Measurements from ENCODE around the gene NPBWR2.

Gene NPBWR2

GRCh38 chr20:64083804-64084684, 23.3 kb downstream of the NPBWR2 start, which contains the start of gene LKAAEAR1:
Gene LKAAEAR1 (minus strand): TSS chr20:64084398. CDS start chr20:64084219, 179 bp downstream.
- DNase-seq (ENCODE audit: low read depth), result no peak

DNA sequence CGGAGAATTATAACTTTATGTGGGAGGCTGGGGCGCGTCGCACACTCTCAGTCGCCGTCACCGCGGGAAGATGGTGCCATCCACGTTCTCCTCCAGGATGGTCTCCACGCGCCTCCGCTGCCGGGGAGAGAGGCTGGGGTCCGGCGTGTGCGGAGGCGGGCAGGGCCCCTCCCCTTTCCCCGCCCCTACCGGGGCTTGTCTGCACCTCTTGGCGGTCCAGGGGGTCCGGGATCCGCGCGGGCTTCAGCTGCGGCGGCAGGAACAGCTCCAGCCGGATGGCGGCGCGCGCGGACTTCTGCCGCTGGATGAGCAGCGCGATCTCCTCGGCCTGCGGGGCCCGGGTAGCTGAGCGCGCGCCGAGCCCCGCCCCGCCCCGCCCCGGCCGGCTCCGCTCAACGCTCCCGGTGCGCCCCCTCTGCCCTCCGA, 24.0 kb downstream of the NPBWR2 start:
- peak; percentile 53 for DNase-seq (ENCODE audit: low read depth)

DNA sequence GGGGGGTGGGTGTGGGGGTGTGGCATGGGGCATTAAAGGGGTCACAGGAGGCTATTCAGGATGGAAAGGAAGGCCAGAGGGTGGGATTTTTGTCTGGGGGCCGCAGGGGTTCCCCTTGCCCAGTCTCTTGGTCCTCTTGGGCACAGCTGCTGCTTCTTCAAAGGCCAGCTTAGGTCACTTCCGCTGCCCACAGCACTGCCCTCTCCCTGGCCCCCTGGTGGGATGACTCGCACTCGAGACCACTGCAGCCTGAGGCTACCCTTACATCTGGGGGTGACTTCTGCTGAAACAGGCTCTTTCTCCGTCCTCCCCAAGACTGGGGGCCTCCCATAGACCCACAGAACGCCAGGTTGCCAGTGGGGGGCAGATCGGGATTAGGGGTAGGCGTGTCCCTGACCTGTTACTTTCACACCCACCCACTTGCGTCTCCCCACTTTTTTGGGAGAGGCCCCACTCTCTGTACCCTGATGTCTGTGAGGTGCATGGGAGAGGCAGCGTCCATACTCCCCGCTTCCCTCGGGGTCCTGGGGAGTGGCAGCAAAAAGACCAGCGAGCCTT, 24.5 kb downstream of the NPBWR2 start:
- no peak for DNase-seq (ENCODE audit: low read depth)

DNA sequence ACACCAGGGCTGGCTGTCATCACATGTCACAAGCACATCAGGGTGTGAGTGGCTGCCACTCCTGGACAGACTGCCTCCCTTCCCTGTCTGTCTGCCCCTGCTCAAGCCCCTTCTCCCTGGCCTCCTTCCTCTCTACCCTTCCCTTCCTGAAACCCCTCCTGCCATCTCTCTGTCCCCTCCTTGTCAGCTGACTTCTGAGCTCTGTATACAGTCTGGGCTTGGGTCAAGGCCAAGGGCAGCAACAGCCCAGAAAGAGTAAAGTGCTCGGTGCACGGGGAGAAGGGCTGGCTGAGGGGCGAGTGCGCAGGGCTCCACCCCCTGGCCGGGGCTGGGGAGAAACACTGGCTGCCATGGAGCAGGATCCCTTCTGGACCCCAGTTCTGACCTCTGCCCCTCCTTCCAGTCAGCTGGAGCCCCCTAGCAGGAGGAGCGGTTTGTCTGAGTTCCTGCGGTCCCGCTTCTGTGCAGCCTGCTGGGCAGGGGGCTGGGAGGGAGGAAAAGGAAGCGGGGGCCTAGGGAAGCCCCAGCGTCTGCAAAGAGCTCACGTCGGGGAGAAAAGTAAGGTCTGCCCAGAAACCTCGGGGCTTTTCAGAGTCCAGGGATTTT, 25.1 kb downstream of the NPBWR2 start:
- no peak for DNase-seq (ENCODE audit: low read depth)

- DNase-seq (ENCODE audit: low read depth), result no peak
Observed at GRCh38 chr20:64081624-64081964, 25.8 kb downstream of the NPBWR2 start.

DNA sequence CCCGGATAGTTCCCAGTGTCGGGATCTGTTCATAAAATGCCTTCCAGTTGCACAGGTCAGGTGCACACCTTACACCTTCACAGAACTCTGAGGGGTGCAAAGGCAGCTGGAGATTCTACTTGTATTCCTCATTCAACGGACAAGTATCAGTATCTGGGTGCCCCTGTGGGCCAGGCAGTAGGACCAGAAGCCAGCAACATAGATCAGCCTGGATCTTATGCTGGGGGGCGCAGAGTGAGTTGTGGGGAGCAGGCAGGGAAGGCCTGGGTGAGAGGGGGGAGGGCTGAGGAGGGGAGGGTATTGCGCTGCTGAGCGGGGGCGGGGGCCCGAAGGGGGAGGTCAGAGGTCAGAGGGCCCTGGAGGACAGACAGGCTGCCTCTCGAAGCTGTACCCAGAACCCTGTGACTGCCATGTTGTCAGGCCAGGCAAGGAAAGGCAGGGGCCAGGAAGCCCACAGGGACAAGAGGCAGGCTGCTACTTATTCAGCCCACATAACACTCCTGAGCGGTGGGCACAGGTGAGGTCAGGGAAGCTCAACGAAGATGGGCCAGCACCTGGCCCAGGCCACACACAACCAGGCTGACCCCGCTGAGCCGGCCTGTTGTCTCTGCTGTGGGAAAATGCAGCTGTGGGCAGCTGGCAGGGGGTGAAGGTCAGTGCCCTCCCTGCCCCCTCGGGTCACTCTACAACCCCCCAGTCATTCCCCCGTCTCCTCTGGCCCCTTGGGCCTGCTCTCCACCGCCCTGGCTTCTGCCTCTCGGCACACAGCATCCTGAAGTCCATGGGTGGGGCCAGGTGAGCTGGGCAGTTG, 26.3 kb downstream of the NPBWR2 start:
- DNase-seq (ENCODE audit: low read depth), result no peak

GRCh38 chr20:64080013-64080812, 27.2 kb downstream of the NPBWR2 start, which contains the start of gene OPRL1:
Gene OPRL1 (plus strand): TSS chr20:64080082. CDS start chr20:64092721, 12,639 bp downstream.
- no peak for DNase-seq (ENCODE audit: low read depth)

GRCh38 chr20:64079273-64080012, 27.9 kb downstream of the NPBWR2 start, which contains the start of gene RGS19:
Gene RGS19 (minus strand): TSS chr20:64079518. CDS start chr20:64076886, 2,632 bp downstream.
- DNase-seq (ENCODE audit: low read depth), result peak; percentile 59

DNA sequence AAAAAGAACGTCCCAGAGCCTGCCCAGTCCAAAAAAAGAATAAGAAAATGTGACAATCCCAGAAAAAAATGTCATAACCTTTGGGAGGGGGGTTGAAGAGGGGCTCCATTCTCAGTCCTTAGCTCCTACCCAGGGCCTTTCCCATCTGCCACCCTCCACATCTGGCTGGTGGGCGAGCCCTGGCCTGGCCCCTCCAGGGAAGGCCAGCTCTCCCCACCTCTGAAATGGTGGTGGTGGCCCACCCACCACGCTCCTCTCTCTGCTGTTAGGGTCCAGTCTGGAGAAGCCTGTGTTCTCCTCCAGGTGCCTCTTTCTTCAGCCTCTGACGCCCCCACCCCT, 28.5 kb downstream of the NPBWR2 start:
- DNase-seq (ENCODE audit: low read depth), result no peak

DNA sequence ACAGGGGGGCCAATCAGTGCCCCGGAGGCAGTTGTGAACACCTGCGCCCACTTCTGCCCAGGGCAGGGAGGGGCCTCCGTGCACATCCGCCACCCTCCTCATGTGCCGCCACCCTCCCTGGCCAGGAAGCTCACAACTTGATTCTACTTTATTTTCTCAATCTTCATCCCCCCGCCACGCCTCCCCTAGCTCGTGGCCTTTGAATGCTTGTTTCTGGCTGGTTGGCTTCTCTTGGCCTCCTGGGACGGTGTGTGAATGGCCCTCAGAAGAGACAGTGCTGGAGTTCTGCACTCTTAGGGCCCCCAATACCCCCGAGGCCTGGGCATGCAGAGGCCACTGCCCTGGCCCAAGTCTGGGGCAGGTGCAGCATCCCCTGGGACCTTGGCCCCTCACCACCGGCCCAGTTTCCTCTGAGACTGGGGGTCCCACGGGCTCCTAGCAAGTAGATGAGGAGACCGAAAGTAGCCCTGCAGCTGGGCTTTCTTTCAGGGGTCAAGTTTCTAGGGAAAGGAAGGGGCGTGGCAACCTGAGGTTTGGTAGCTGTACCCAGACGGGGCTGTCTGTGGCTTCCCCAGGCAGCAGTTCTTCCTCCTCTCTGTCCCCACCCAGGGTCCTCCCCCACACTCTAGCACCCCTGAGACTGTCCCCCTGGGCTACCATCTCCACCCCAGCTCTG, 29.4 kb downstream of the NPBWR2 start:
- peak; percentile 54 for DNase-seq (ENCODE audit: low read depth)

- no peak for DNase-seq (ENCODE audit: low read depth)
Observed at GRCh38 chr20:64077541-64077875, 29.9 kb downstream of the NPBWR2 start.

DNA sequence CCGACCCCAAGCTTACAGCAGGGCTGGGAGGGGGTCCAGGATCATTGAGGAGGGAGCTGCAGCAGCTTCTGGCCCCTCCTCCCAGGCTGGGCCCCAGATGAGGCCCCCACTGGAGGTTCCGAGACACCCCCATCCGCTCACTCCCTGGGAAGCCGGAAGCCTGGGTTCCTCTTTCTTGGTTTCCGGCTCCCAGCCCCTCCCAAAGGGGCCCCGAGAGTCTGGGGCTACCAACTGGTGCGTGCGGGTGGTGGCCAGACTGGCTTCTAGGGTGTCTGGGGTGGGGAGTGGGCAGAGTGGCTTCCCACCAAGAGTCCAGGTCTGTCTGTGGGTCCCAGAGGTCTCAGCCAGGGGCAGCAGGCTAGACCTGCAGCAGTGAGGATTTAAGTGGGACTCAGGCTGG, 30.3 kb downstream of the NPBWR2 start:
- DNase-seq (ENCODE audit: low read depth), result peak; percentile 28

DNA sequence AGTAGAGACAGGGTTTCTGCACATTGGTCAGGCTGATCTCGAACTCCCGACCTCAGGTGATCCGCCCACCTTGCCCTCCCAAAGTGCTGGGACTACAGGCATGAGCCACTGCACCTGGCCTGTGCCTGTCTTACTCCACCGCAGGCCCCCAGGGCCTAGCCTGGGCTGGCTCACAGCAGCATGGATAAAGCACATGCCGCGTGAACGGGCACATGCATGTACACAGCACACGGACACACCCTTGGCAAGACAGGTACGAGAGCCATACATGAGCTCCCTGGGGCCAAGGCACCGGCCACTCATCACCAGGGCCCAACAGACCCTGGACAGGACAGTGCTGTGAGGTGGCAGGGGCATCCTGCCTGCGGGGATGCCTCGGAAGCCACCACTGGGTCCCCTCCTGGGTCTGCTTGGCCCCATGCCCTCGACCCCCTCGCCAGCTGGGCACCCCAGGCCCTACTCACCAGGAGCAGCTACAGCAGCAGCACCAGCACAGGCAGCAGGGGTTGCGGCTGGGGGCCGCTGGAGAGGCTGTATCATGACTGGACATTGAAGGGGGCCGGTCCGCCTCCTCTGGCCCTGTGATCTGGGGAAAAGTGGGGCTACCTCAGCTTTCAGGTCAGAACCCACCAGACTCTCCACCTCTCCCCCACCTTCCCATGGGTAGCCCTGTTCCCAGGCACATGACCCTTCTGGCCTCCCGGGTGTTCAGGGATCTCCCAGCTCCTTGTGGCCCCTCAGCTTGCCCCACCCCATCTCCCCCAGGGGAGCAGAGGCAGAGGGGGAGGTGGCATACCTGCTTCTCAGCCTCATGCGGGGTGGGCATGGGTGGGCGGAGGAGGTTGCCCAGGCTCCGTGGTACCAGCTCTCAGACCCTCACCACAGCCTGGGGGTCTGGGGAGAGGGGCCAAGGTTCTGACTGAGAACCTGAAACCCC, 31.0 kb downstream of the NPBWR2 start:
- DNase-seq (ENCODE audit: low read depth), result no peak

DNA sequence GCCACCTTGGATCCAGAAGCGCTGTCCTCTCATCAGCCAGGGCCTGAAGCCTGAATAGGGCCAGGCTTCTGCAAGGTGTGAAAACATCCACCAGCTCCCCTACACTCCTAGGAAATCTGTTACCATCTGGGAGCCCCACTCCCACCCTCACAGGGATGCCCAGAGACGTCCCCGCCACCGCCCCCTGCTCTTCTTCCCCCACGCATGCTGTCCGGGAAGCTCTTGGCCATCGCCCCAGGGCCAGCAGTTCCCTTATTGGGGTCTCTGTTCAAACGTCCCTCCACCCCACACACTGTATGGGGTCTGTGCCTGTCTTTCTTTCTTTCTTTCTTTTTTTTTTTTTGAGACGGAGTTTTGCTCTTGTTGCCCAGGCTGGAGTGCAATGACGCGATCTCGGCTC, 31.8 kb downstream of the NPBWR2 start:
- DNase-seq (ENCODE audit: low read depth), result no peak

GRCh38 chr20:64074963-64075362, 32.4 kb downstream of the NPBWR2 start:
- no peak for DNase-seq (ENCODE audit: low read depth)

DNA sequence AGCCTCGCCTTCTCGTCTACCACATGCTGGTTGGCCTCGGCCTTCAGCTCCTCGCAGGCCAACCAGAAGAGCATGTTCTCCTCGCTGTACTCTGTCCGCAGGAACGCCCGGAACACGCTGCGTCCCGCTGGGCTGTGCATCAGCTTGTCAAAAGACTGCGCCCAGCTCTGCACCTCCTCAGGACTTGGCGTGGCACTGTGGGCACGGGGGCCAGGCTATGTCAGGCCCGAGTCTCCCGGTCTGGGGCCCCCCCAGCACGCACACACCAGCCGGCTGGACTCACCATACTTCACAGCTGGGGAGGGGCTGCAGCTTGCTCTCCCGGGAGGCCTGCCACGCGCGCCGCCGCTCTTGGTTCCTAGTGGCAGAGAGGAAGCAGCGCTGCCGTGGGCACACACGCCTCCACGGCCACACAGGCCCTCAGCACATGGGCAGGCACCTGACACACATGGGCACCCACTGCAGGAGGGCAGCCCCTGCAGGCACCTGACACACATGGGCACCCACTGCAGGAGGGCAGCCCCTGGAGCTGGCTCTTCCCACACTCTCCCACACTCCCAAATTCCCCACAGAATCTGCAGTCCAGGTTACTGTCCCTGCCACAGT, 33.1 kb downstream of the NPBWR2 start:
- DNase-seq (ENCODE audit: low read depth), result no peak

DNA sequence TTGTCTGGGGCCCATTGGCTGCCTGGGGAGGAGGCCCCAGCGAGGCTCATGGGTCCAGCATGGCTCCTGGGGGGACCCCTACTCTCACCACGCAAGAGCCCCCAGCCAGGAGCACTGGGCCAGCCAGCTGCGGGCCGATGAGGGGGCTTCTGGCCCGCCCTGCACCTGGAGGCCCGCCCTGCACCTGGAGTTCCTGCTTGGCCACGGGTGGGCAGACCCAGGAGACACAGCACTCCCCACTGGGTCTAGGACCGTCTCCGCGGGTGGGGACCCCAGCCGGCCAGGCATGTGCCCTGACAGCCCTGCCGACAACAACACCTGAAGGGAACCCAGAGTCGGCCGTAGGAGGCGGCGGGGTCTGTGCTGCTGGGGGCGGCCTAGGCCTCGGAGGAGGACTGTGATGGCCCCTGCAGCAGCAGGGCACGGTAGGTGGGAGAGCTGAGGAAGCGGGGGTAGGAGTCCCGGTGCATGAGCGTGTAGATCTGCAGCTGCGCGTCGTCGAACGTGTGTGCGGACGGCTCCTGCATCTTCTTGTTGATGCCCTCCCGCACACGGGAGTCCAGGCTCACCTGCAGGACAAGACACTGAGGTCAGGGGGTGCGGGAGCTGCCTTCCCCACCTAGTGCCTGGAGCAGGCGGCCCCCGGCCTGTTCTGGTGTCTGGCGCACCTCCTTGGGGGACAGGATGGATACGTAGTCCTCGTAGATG, 33.7 kb downstream of the NPBWR2 start:
- no peak for DNase-seq (ENCODE audit: low read depth)

- DNase-seq (ENCODE audit: low read depth), result no peak
Observed at GRCh38 chr20:64072498-64073063, 34.8 kb downstream of the NPBWR2 start.
